K562 (cell line): ENCODE measurements around the gene CRELD2. TPM values are rescaled to one million over a fixed set of nuclear protein-coding genes. Genes with fewer than 3 reads are reported as not detected.

Experiments used
- DPF2 ChIP-seq: fragments of 450-650 bp; IDR thresholded peaks from 2 replicates; pipeline ENCODE4 v1.6.1; 2016
- ELF2 ChIP-seq: fragments of 250-450 bp; sonication (Bioruptor Pico); IDR thresholded peaks from 2 replicates; pipeline ENCODE4 v1.5.0; 2021; ENCODE audit warnings: mild to moderate bottlenecking
- FOXM1 ChIP-seq, 2 experiments: fragments of 450-650 bp in 1 of 2; sonication (generic) in 1 of 2; formaldehyde crosslinking in 1 of 2; IDR thresholded peaks; 2 replicates each; pipeline versions ENCODE4 v1.6.1 to v1.9.0; 2017 to 2022; ENCODE audit warnings: low read depth in 2 of 2, mild to moderate bottlenecking in 2 of 2, missing genetic modification reagents in 1 of 2, moderate library complexity in 1 of 2
- MCM2 ChIP-seq: fragments of 450-650 bp; IDR thresholded peaks from 2 replicates; pipeline ENCODE4 v1.6.1; 2017; ENCODE audit warnings: low read depth, mild to moderate bottlenecking
- NFE2 ChIP-seq: IDR thresholded peaks from 2 replicates; pipeline ENCODE4 v1.6.1; 2014; ENCODE audit warnings: antibody characterized with exemption, low read depth
- SLC30A9 ChIP-seq: fragments of 250-450 bp; sonication (Bioruptor Pico); IDR thresholded peaks from 2 replicates; pipeline ENCODE4 v1.8.0; 2022; ENCODE audit warnings: mild to moderate bottlenecking, moderate library complexity
- ZNF140 ChIP-seq: fragments of 250-450 bp; sonication (Bioruptor Pico); IDR thresholded peaks from 2 replicates; pipeline ENCODE4 v1.8.0; 2021; ENCODE audit warnings: moderate library complexity, mild to moderate bottlenecking, inconsistent platforms
- polyA plus RNA-seq, 8 experiments: library from polyadenylated mRNA; depleted of rRNA in 4 of 8; stranded (reverse) in 5 of 8; unstranded in 3 of 8; fragments of >200 nt; fragmentation: Nextera tagmentation in 2 of 8; fragmentation: Illumina TruSeq in 1 of 8; extraction: Ambion mirVana in 2 of 8; extraction: Trizol in 1 of 8; gene quantifications; 2 replicates each; pipeline versions ENCODE4 v1.2.1 to v1.2.3, GENCODE V29; 2011 to 2014; ENCODE audit warnings: inconsistent platforms in 1 of 8, missing spikeins in 1 of 8
- total RNA-seq, 7 experiments: library from RNA; depleted of rRNA in 6 of 7; stranded (reverse); fragments of >200 nt in 6 of 7; fragmentation: Illumina TruSeq in 2 of 7; extraction: Trizol in 2 of 7; gene quantifications; 2 replicates each; pipeline versions ENCODE4 v1.2.1 to v1.2.3, GENCODE V29; 2011 to 2021; ENCODE audit warnings: low replicate concordance in 1 of 7
- TF ChIP-seq, protein P1 (sequence below), 2 experiments: fragments of 450-650 bp; IDR thresholded peaks; 2 replicates each; pipeline ENCODE4 v1.6.1; 2016; ENCODE audit warnings: mild to moderate bottlenecking in 2 of 2, borderline replicate concordance in 1 of 2, low read depth in 1 of 2, moderate library complexity in 1 of 2
- TF ChIP-seq, protein P2 (sequence below): sonication (generic); formaldehyde crosslinking; IDR thresholded peaks from 2 replicates; pipeline ENCODE4 v1.8.1; 2023; ENCODE audit warnings: mild to moderate bottlenecking, missing genetic modification reagents
- TF ChIP-seq, protein P3 (sequence below): sonication (generic); formaldehyde crosslinking; IDR thresholded peaks from 2 replicates; pipeline ENCODE4 v1.8.0; 2022; ENCODE audit warnings: missing genetic modification reagents, mild to moderate bottlenecking, moderate library complexity, borderline replicate concordance
- TF ChIP-seq, protein P4 (sequence below): fragments of 250-450 bp; sonication (Bioruptor Pico); IDR thresholded peaks from 2 replicates; pipeline ENCODE4 v1.4.0; 2020; ENCODE audit warnings: mild to moderate bottlenecking

Gene CRELD2
- total and polyA plus RNA-seq, 9 of the 15 experiments (the other 6 are each of a cell fraction or from before 2014, with no cell fraction given) = 0.96 to 25.3 (median 8.8) TPM

DNA sequence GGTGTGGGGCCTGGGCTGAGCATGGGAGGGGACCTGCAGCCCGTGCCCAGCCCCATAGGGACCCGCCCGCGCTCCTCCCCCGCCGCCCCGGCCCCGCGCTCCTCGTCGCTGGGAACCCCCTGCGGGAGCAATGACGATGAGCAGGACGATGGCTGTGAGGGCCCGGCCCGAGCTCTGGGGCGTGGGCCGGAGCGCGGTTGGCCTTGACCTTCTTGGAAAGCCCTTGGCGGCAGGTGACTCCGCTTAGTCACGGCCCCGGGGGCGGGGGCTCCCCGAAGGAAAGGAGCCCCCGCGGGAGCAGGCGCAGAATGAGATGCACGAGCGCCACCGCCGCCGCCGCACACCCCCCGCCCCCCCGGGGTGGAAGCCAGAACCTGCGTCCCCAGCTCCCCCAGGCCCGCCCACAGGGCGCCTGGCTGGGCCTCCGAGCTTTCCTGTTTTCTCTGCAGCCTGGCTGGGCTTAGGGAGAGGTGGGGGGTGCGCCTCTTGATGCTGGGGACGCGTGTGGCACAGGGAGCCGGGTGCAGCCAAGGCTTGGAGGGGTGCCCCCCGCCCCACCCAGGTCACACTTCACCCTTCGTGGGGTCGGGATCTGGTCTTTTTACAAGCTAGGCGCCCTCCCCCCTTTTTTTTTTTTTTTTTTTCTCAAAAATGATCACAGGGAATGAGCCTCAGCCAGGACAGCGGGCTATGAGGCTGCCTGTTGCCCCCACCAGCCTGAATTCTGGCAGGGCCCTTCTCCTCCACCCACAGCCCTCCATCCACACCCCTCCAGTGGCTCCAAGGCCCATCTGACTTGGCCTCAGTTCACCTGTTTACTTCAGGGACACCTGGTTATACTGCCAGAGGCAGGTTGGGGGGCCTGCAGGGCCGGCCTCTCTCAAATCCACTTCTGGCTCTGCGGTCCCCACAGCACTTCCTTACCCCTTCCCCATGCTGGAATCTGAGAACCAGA lies 17.9 kb downstream of the CRELD2 start (continued):
- TF ChIP-seq, protein P1, sequence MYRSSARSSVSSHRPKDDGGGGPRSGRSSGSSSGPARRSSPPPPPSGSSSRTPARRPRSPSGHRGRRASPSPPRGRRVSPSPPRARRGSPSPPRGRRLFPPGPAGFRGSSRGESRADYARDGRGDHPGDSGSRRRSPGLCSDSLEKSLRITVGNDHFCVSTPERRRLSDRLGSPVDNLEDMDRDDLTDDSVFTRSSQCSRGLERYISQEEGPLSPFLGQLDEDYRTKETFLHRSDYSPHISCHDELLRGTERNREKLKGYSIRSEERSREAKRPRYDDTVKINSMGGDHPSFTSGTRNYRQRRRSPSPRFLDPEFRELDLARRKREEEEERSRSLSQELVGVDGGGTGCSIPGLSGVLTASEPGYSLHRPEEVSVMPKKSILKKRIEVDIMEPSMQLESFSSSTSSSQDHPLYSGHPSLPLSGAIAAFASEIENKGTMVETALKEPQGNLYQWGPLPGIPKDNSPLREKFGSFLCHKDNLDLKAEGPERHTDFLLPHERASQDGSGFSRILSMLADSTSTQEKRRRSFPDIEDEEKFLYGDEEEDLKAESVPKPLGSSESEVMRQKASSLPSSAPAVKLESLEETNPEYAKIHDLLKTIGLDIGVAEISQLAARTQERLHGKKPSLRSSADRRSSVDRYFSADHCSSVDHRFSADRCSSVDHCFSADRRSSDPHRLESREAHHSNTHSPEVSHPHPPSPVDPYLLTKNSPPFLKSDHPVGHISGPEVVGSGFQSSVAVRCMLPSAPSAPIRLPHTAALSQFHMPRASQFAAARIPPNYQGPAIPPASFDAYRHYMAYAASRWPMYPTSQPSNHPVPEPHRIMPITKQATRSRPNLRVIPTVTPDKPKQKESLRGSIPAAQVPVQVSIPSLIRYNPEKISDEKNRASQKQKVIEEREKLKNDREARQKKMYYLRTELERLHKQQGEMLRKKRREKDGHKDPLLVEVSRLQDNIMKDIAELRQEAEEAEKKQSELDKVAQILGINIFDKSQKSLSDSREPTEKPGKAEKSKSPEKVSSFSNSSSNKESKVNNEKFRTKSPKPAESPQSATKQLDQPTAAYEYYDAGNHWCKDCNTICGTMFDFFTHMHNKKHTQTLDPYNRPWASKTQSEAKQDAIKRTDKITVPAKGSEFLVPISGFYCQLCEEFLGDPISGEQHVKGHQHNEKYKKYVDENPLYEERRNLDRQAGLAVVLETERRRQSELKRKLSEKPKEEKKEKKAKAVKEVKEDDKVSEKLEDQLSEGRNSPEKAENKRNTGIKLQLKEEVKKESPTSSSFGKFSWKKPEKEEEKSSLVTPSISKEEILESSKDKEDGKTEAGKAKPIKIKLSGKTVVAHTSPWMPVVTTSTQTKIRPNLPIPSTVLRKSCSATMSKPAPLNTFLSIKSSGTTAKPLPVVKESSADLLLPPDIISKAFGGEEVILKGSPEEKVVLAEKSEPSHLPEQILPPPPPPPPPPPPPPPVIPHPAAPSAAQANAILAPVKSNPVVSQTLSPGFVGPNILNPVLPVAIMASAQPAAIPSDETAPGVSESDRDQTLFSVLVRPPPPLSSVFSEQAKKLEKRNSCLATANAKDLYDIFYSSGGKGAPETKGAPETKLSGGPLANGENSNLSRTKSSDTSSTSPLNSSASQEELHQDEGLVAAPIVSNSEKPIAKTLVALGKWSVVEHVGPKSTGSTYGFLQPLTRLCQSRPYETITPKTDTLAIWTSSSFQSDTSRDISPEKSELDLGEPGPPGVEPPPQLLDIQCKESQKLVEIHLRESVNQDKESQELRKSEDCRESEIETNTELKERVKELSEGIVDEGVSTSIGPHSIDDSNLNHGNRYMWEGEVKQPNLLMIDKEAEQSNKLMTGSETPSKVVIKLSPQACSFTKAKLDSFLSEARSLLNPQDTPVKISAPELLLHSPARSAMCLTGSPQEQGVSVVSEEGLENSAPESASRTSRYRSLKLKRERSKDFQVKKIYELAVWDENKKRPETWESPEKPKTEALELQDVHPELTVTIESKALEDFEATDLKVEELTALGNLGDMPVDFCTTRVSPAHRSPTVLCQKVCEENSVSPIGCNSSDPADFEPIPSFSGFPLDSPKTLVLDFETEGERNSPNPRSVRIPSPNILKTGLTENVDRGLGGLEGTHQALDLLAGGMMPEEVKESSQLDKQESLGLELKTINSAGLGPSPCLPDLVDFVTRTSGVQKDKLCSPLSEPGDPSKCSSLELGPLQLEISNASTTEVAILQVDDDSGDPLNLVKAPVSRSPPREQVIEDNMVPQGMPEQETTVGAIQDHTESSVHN (IDR thresholded peaks at IDR 0.05; ENCODE audit: borderline replicate concordance in 1 of 2, low read depth in 1 of 2) = 0 out of 4 replicates have a peak, but pooled peaks of 1 of the 2 experiments have one; percentile 51
- TF ChIP-seq, protein P2, sequence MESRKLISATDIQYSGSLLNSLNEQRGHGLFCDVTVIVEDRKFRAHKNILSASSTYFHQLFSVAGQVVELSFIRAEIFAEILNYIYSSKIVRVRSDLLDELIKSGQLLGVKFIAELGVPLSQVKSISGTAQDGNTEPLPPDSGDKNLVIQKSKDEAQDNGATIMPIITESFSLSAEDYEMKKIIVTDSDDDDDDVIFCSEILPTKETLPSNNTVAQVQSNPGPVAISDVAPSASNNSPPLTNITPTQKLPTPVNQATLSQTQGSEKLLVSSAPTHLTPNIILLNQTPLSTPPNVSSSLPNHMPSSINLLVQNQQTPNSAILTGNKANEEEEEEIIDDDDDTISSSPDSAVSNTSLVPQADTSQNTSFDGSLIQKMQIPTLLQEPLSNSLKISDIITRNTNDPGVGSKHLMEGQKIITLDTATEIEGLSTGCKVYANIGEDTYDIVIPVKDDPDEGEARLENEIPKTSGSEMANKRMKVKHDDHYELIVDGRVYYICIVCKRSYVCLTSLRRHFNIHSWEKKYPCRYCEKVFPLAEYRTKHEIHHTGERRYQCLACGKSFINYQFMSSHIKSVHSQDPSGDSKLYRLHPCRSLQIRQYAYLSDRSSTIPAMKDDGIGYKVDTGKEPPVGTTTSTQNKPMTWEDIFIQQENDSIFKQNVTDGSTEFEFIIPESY (CRISPR knock-in tag) = no peak
- TF ChIP-seq ELF2 (CRISPR knock-in tag) (no peak), MCM2 (no peak), DPF2 (peak; percentile 59; the same call in 1 of the 2 replicates), NFE2 (peak; percentile 71), FOXM1 (IDR thresholded peaks at IDR 0.05; ENCODE audit: low read depth) (0 out of 2 replicates have a peak, but pooled peaks have one; percentile 23), FOXM1 (CRISPR knock-in tag; IDR thresholded peaks at IDR 0.05; ENCODE audit: low read depth) (no peak), ZNF140 (CRISPR knock-in tag) (no peak), SLC30A9 (CRISPR knock-in tag) (no peak)
- TF ChIP-seq, protein P3, sequence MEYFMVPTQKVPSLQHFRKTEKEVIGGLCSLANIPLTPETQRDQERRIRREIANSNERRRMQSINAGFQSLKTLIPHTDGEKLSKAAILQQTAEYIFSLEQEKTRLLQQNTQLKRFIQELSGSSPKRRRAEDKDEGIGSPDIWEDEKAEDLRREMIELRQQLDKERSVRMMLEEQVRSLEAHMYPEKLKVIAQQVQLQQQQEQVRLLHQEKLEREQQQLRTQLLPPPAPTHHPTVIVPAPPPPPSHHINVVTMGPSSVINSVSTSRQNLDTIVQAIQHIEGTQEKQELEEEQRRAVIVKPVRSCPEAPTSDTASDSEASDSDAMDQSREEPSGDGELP (CRISPR knock-in tag) = peak; percentile 71; the same call in 1 of the 2 replicates
- TF ChIP-seq, protein P4, sequence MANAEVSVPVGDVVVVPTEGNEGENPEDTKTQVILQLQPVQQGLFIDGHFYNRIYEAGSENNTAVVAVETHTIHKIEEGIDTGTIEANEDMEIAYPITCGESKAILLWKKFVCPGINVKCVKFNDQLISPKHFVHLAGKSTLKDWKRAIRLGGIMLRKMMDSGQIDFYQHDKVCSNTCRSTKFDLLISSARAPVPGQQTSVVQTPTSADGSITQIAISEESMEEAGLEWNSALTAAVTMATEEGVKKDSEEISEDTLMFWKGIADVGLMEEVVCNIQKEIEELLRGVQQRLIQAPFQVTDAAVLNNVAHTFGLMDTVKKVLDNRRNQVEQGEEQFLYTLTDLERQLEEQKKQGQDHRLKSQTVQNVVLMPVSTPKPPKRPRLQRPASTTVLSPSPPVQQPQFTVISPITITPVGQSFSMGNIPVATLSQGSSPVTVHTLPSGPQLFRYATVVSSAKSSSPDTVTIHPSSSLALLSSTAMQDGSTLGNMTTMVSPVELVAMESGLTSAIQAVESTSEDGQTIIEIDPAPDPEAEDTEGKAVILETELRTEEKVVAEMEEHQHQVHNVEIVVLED (CRISPR knock-in tag) = no peak
